Upper lobe of left lung (tissue), 4 donors: ENCODE measurements around the gene FOXJ1.

Source experiments
- CTCF ChIP-seq, 6 experiments: fragments of 450-650 bp in 4 of 6; fragments of 200-600 bp in 2 of 6; sonication (generic) in 2 of 6; IDR thresholded peaks; one replicate each; pipeline ENCODE4 v1.5.1; 2016 to 2019; ENCODE audit warnings: antibody characterized with exemption in 6 of 6
- EP300 ChIP-seq, 4 donors: sonication (generic); formaldehyde crosslinking; IDR thresholded peaks; one replicate each; pipeline ENCODE4 v1.5.1; 2017; ENCODE audit warnings: antibody characterized with exemption in 4 of 4, control low read depth in 2 of 4
- POLR2A ChIP-seq, 4 donors: fragments of 450-650 bp; IDR thresholded peaks; one replicate each; pipeline ENCODE4 v1.5.1; 2016 to 2017; ENCODE audit warnings: antibody characterized with exemption in 4 of 4, mild to moderate bottlenecking in 2 of 4
- POLR2AphosphoS5 ChIP-seq, 2 donors: sonication (generic); formaldehyde crosslinking; IDR thresholded peaks; one replicate each; pipeline ENCODE4 v1.5.1; 2017; ENCODE audit warnings: antibody characterized with exemption in 2 of 2

- TF ChIP-seq CTCF (IDR thresholded peaks at IDR 0.05) = no peak
- no peak for TF ChIP-seq POLR2AphosphoS5 (IDR thresholded peaks at IDR 0.05)
- TF ChIP-seq POLR2A (IDR thresholded peaks at IDR 0.05) = no peak
- TF ChIP-seq EP300 (IDR thresholded peaks at IDR 0.05) = no peak
Observed at GRCh38 chr17:76152591-76152990, 11.5 kb upstream of the FOXJ1 start.
